Measurements from ENCODE around the gene TMF1.

The TMF1 gene

GRCh38 chr3:68984011-68984530, 68.1 kb downstream of the TMF1 start:
- no peak for DNase-seq (ENCODE audit: low read depth, low spot score)

- DNase-seq (ENCODE audit: low read depth, low spot score): no peak
Measured at GRCh38 chr3:68977486-68978167, 74.5 kb downstream of the TMF1 start.

GRCh38 chr3:68974711-68975110, 77.4 kb downstream of the TMF1 start:
- DNase-seq (ENCODE audit: low read depth, low spot score): no peak

GRCh38 chr3:68973639-68974038, 78.5 kb downstream of the TMF1 start:
- no peak for DNase-seq (ENCODE audit: low read depth, low spot score)

- no peak for DNase-seq (ENCODE audit: low read depth, low spot score)
Measured at GRCh38 chr3:68972358-68972979, 79.7 kb downstream of the TMF1 start.

All from activated naive CD8-positive, alpha-beta T cell treated with anti-CD3 and anti-CD28 coated beads, Interleukin-2, amount 50 U/mL, for 16 hours (primary cell).